H9 (cell line): Measurements from ENCODE around the gene GAPDH. TPM values are rescaled to one million over a fixed set of nuclear protein-coding genes. Genes with fewer than 3 reads are reported as not detected.
"Not testable (repeated sequence)": the region's sequence is repeated elsewhere in the genome, so short reads cannot be mapped to it uniquely, and the experiment has no call there.

Experiments used
- DNase-seq: peaks from one replicate; pipeline ENCODE4 v3.0.0-alpha.2; 2017
- H2AFZ ChIP-seq: one replicate; pipeline ENCODE4 v1.6.1; 2013; ENCODE audit warnings: mild to moderate bottlenecking, low read length, control low read depth, moderate library complexity
- H2AK5ac ChIP-seq: 2 replicates; pipeline ENCODE4 v1.6.1; 2013; ENCODE audit warnings: low read length, control low read depth, mixed read lengths; ENCODE audit not compliant: insufficient read length
- H2BK120ac ChIP-seq: one replicate; pipeline ENCODE4 v1.6.1; 2013; ENCODE audit warnings: low read depth, mild to moderate bottlenecking, low read length, control low read depth, inconsistent platforms; ENCODE audit not compliant: poor library complexity, severe bottlenecking
- H2BK12ac ChIP-seq: 2 replicates; pipeline ENCODE4 v1.6.1; 2013; ENCODE audit warnings: low read length, control low read depth, mixed read lengths, low read depth; ENCODE audit not compliant: insufficient read length
- H2BK15ac ChIP-seq: 2 replicates; pipeline ENCODE4 v1.6.1; 2013; ENCODE audit warnings: low read depth, low read length, control low read depth
- H2BK20ac ChIP-seq: one replicate; pipeline ENCODE4 v1.6.1; 2013; ENCODE audit warnings: low read depth, mild to moderate bottlenecking, low read length, control low read depth, inconsistent platforms; ENCODE audit not compliant: poor library complexity, severe bottlenecking
- H2BK5ac ChIP-seq: 2 replicates; pipeline ENCODE4 v1.6.1; 2013; ENCODE audit warnings: low read length, control low read depth, mixed read lengths; ENCODE audit not compliant: insufficient read length
- H3K14ac ChIP-seq: 2 replicates; pipeline ENCODE4 v1.6.1; 2013; ENCODE audit warnings: low read length, control low read depth; ENCODE audit not compliant: insufficient read depth
- H3K18ac ChIP-seq: 2 replicates; pipeline ENCODE4 v1.6.1; 2013; ENCODE audit warnings: low read depth, mild to moderate bottlenecking, mixed read lengths, low read length, control low read depth; ENCODE audit not compliant: insufficient read length
- H3K23ac ChIP-seq: 2 replicates; pipeline ENCODE4 v1.6.1; 2013; ENCODE audit warnings: low read length, control low read depth, mixed read lengths, low read depth; ENCODE audit not compliant: insufficient read length
- H3K23me2 ChIP-seq: 2 replicates; pipeline ENCODE4 v1.6.1; 2013; ENCODE audit warnings: low read depth, mild to moderate bottlenecking, mixed read lengths, low read length, control low read depth; ENCODE audit not compliant: insufficient read length, poor library complexity, severe bottlenecking
- H3K27ac ChIP-seq: 2 replicates; pipeline ENCODE4 v1.5.1; 2013; ENCODE audit warnings: low read length, control low read depth, mixed read lengths, low read depth; ENCODE audit not compliant: insufficient read length
- H3K27me3 ChIP-seq: 2 replicates; pipeline ENCODE4 v1.6.1; 2013; ENCODE audit warnings: low read length, control low read depth, inconsistent platforms; ENCODE audit not compliant: insufficient read depth
- H3K4ac ChIP-seq: 2 replicates; pipeline ENCODE4 v1.6.1; 2013; ENCODE audit warnings: low read depth, mild to moderate bottlenecking, control low read depth, inconsistent platforms, low read length, moderate library complexity
- H3K4me1 ChIP-seq: 2 replicates; pipeline ENCODE4 v1.6.1; 2013; ENCODE audit warnings: low read length, control low read depth, inconsistent platforms; ENCODE audit not compliant: insufficient read depth
- H3K4me2 ChIP-seq: 2 replicates; pipeline ENCODE4 v1.6.1; 2013; ENCODE audit warnings: low read length, control low read depth, mixed read lengths; ENCODE audit not compliant: insufficient read length, insufficient read depth
- H3K56ac ChIP-seq: 2 replicates; pipeline ENCODE4 v1.6.1; 2013; ENCODE audit warnings: low read depth, mild to moderate bottlenecking, mixed read lengths, low read length, control low read depth; ENCODE audit not compliant: insufficient read length
- H3K79me1 ChIP-seq: 2 replicates; pipeline ENCODE4 v1.6.1; 2013; ENCODE audit warnings: low read depth, mild to moderate bottlenecking, moderate library complexity, low read length, control low read depth, inconsistent platforms; ENCODE audit not compliant: insufficient read depth, poor library complexity, severe bottlenecking
- H3K79me2 ChIP-seq: 2 replicates; pipeline ENCODE4 v1.6.1; 2013; ENCODE audit warnings: low read length, control low read depth, inconsistent platforms; ENCODE audit not compliant: insufficient read depth
- H3K9ac ChIP-seq: 2 replicates; pipeline ENCODE4 v1.6.1; 2013; ENCODE audit warnings: low read length, control low read depth, mixed read lengths; ENCODE audit not compliant: insufficient read length; ENCODE audit errors: extremely low read depth
- H3K9me3 ChIP-seq: one replicate; pipeline ENCODE4 v1.6.1; 2013; ENCODE audit warnings: low read depth, low read length, inconsistent platforms; ENCODE audit not compliant: control insufficient read depth
- H3T11ph ChIP-seq: one replicate; pipeline ENCODE4 v1.6.1; 2013; ENCODE audit warnings: mild to moderate bottlenecking, low read length, control low read depth, inconsistent platforms
- H4K20me1 ChIP-seq: one replicate; pipeline ENCODE4 v1.6.1; 2013; ENCODE audit not compliant: control insufficient read depth, insufficient read length, insufficient read depth
- H4K5ac ChIP-seq: 2 replicates; pipeline ENCODE4 v1.6.1; 2013; ENCODE audit warnings: low read depth, mild to moderate bottlenecking, mixed read lengths, low read length, control low read depth; ENCODE audit not compliant: insufficient read length
- H4K8ac ChIP-seq: replicated peaks from 2 replicates; pipeline ENCODE4 v1.6.1; 2013; ENCODE audit warnings: low read length, control low read depth, mixed read lengths, low read depth; ENCODE audit not compliant: insufficient read length
- H4K91ac ChIP-seq: 2 replicates; pipeline ENCODE4 v1.6.1; 2013; ENCODE audit warnings: low read depth, mild to moderate bottlenecking, moderate library complexity, mixed read lengths, low read length, control low read depth; ENCODE audit not compliant: insufficient read length
- H3K27ac Mint-ChIP-seq, 3 experiments: 2 replicates in 2 of 3; 3 replicates in 1 of 3; pipeline ENCODE4 v1.8.0; 2020 to 2021; ENCODE audit warnings: mixed read lengths in 3 of 3, mild to moderate bottlenecking in 1 of 3, moderate library complexity in 1 of 3
- H3K27me3 Mint-ChIP-seq: 2 replicates; pipeline ENCODE4 v1.8.0; 2021; ENCODE audit warnings: low read depth, mild to moderate bottlenecking, moderate library complexity, mixed read lengths
- H3K36me3 Mint-ChIP-seq, 3 experiments: 2 replicates in 2 of 3; 3 replicates in 1 of 3; pipeline ENCODE4 v1.8.0; 2020 to 2021; ENCODE audit warnings: low read depth in 3 of 3, mixed read lengths in 3 of 3; ENCODE audit not compliant: insufficient read depth in 1 of 3
- H3K4me1 Mint-ChIP-seq, 2 experiments: 2 replicates each; pipeline ENCODE4 v1.8.0; 2020; ENCODE audit warnings: mixed read lengths in 2 of 2
- H3K4me3 Mint-ChIP-seq, 2 experiments: 2 replicates in 1 of 2; 3 replicates in 1 of 2; pipeline ENCODE4 v1.8.0; 2020 to 2021; ENCODE audit warnings: mild to moderate bottlenecking in 2 of 2, mixed read lengths in 2 of 2, moderate library complexity in 1 of 2
- H3K9me3 Mint-ChIP-seq, 2 experiments: 2 replicates in 1 of 2; 3 replicates in 1 of 2; pipeline ENCODE4 v1.8.0; 2020; ENCODE audit warnings: mild to moderate bottlenecking in 2 of 2, mixed read lengths in 2 of 2, moderate library complexity in 1 of 2
- WGBS: extraction: QIAGEN DNeasy Blood & Tissue Kit; methylation state at CpG from one replicate; pipeline ENCODE4 v1.1.7; 2013; ENCODE audit warnings: missing lambda C conversion rate, low lambda C conversion rate, mixed read lengths; ENCODE audit not compliant: insufficient read length; ENCODE audit errors: extremely low coverage; 5-methylcytosine and 5-hydroxymethylcytosine counted together
- total RNA-seq: library from RNA; stranded (reverse); gene quantifications from 2 replicates; pipeline ENCODE4 v1.2.1, GENCODE V29; 2021
- TF ChIP-seq, protein P1 (sequence below): fragments of 200-600 bp; sonication (generic); conservative IDR thresholded peaks from 3 replicates; pipeline ENCODE4 v1.8.0; 2021; ENCODE audit warnings: antibody characterized with exemption, mild to moderate bottlenecking

The GAPDH gene
- total RNA-seq, 1 experiment from 2014 or later = 4,581 TPM

DNA sequence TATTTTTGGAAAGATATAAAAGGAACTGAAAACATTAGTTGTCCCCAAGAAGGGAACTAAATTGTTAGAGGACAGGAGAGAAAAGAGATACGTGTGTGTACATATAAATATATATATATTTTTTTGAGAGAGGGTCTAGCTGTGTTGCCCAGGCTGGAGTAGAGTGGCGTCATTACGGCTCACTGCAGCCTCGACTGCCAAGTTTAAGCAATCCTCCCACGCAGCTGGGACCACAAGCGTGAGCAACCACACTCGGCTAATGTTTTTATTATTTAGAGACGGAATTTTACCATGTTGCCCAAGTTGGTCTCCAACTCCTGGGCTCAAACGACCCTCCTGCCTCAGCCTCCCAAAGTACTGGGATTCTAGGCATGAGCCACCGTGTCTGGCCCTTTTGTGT is 50.0 kb downstream of the GAPDH start:
- no peak for DNase-seq
- Histone ChIP-seq H2AK5ac (no peak overlapping the region), H4K5ac (no peak overlapping the region), H2AFZ (no peak overlapping the region), H2BK120ac (no peak overlapping the region), H3K79me2 (no peaks in the 10 kb centered on the region), H2BK12ac (no peak overlapping the region), H4K91ac (no peak overlapping the region), H2BK5ac (no peak overlapping the region), H3K27ac (no peak overlapping the region), H3K4me2 (no peak overlapping the region), H4K20me1 (no peaks in the 10 kb centered on the region), H3K79me1 (no peaks in the 10 kb centered on the region), H3K23ac (no peak overlapping the region), H3K14ac (no peak overlapping the region), H3K27me3 (no peaks in the 10 kb centered on the region), H3K4ac (no peak overlapping the region), H4K8ac (no peak overlapping the region), H3K9ac (no peak overlapping the region), H2BK15ac (no peak overlapping the region), H3K4me1 (no peaks in the 10 kb centered on the region), H2BK20ac (no peak overlapping the region), H3K9me3 (no peaks in the 10 kb centered on the region), H3K56ac (no peak overlapping the region), H3T11ph (no peak overlapping the region), H3K23me2 (no peaks in the 10 kb centered on the region), H3K18ac (no peak overlapping the region)
- Mint-ChIP-seq H3K9me3 (no peaks in the 10 kb centered on the region), H3K4me1 (no peaks in the 10 kb centered on the region), H3K27me3 (no peaks in the 10 kb centered on the region), H3K36me3 (peaks cover 57 to 95% (median 85%) of the 10 kb centered on the region in 3 experiments), H3K4me3 (no peak overlapping the region), H3K27ac (no peak overlapping the region)
- TF ChIP-seq, protein P1, sequence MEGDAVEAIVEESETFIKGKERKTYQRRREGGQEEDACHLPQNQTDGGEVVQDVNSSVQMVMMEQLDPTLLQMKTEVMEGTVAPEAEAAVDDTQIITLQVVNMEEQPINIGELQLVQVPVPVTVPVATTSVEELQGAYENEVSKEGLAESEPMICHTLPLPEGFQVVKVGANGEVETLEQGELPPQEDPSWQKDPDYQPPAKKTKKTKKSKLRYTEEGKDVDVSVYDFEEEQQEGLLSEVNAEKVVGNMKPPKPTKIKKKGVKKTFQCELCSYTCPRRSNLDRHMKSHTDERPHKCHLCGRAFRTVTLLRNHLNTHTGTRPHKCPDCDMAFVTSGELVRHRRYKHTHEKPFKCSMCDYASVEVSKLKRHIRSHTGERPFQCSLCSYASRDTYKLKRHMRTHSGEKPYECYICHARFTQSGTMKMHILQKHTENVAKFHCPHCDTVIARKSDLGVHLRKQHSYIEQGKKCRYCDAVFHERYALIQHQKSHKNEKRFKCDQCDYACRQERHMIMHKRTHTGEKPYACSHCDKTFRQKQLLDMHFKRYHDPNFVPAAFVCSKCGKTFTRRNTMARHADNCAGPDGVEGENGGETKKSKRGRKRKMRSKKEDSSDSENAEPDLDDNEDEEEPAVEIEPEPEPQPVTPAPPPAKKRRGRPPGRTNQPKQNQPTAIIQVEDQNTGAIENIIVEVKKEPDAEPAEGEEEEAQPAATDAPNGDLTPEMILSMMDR = no peak
- WGBS = no CpG with 5 or more reads among the region's 10 CpGs

DNA sequence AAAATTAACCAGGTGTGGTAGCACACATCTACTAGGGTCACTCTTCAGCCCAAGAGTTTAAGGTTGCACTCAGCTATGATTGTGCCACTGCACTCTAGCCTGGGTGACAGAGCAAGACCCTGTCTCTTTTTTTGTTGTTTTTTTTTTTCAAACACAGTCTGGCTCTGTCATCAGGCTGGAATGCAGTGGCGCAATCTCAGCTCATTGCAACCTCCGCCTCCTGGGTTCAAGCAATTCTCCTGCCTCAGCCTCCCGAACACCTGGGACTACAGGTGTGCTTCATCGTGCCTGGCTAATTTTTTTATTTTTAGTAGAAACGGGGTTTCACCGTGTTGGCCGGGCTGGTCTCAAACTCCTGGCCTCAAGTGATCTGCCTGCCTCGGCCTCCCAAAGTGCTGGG is 52.3 kb downstream of the GAPDH start:
- H3K27ac Mint-ChIP-seq, H3K9me3 ChIP-seq, H2AFZ ChIP-seq, H3K23ac ChIP-seq, H2BK5ac ChIP-seq, H4K91ac ChIP-seq, H3T11ph ChIP-seq, H3K4me2 ChIP-seq, H2AK5ac ChIP-seq, H3K79me2 ChIP-seq, H2BK20ac ChIP-seq, H3K14ac ChIP-seq, H2BK120ac ChIP-seq, H3K27me3 ChIP-seq, H2BK12ac ChIP-seq, H3K9me3 Mint-ChIP-seq, DNase-seq, H4K20me1 ChIP-seq, H3K9ac ChIP-seq, H3K27me3 Mint-ChIP-seq, H4K5ac ChIP-seq, H3K56ac ChIP-seq, H3K27ac ChIP-seq, H3K4me3 Mint-ChIP-seq, H4K8ac ChIP-seq, H3K23me2 ChIP-seq, H3K79me1 ChIP-seq, H3K4me1 ChIP-seq, H2BK15ac ChIP-seq, H3K4ac ChIP-seq, H3K4me1 Mint-ChIP-seq, H3K18ac ChIP-seq: not testable (repeated sequence)
- no CpG with 5 or more reads among the region's 8 CpGs for WGBS
- peaks cover 54 to 94% (median 88%) of the 10 kb centered on the region in 3 experiments for H3K36me3 Mint-ChIP-seq
